B cell (primary cell): ENCODE data around the gene SHB.

ENCODE experiments used
- CTCF ChIP-seq: fragments of 200-600 bp; IDR thresholded peaks from one replicate; pipeline ENCODE4 v1.8.0; 2022; ENCODE audit warnings: antibody characterized with exemption, mild to moderate bottlenecking
- EZH2 ChIP-seq: IDR thresholded peaks from 2 replicates; pipeline ENCODE4 v1.6.1; 2012; ENCODE audit warnings: borderline replicate concordance, low read depth, mild to moderate bottlenecking, moderate library complexity, low read length; ENCODE audit not compliant: insufficient read depth, poor library complexity, severe bottlenecking

GRCh38 chr9:37916471-37917312 lies 152.3 kb downstream of the SHB start:
- TF ChIP-seq CTCF = no peak
- TF ChIP-seq EZH2 = no peak
